Measurements from ENCODE around the gene ZNF814. TPM values are rescaled to one million over a fixed set of nuclear protein-coding genes. Genes with fewer than 3 reads are reported as not detected.
"Not testable (repeated sequence)": the region's sequence is repeated elsewhere in the genome, so short reads cannot be mapped to it uniquely, and the experiment has no call there.

ZNF814 gene
- total RNA-seq, 1 experiment from 2014 or later: 8.6 TPM

GRCh38 chr19:57821501-57821900 is 67.3 kb downstream of the ZNF814 start:
- Histone ChIP-seq H4K20me1 (ENCODE audit: insufficient read depth) (peaks cover 16% of the 10 kb centered on the region), H3K79me2 (ENCODE audit: low read depth) (peaks cover 68% of the 10 kb centered on the region), H3K36me3 (ENCODE audit: low read depth) (peaks cover 19% of the 10 kb centered on the region), H3K4me1 (replicated peaks; ENCODE audit: insufficient read depth) (peaks cover 16% of the 10 kb centered on the region)
- H3K4me2 ChIP-seq; H3K9me3 ChIP-seq (ENCODE audit: insufficient read depth, low read depth); H3K4me3 ChIP-seq; CTCF ChIA-PET; intact Hi-C loops (cut with micrococcal nuclease; ENCODE audit: unreplicated experiment); DNase-seq; H3F3A ChIP-seq (ENCODE audit: insufficient read depth, low read depth); H3K9me2 ChIP-seq (ENCODE audit: insufficient read depth); BruUV-seq (replicated peaks); POLR2A ChIA-PET (ENCODE audit: unreplicated experiment); H2AFZ ChIP-seq; H3K27me3 ChIP-seq (ENCODE audit: insufficient read depth, low read depth); H3K27ac ChIP-seq: not testable (repeated sequence)

DNA sequence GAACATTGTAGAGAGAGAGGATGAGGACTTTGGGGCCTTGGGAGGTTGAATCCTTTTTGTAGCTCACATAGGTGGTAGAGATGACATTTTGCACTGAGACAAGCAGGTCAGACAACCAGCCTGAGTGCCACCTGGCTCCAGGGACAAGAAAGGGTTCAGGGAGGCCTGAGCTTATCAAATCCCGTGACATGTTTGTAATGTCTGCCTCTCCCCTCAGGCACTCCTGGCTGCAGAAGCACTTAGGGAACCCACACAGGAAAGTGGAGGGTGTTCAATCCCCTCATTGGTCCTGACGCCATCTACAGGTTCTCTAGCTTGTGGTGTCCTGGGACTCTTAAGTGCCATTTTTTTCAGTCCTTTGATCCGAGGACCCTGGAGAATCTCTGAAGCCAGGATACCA is 67.7 kb downstream of the ZNF814 start:
- peaks cover 17% of the 10 kb centered on the region for H3K36me3 ChIP-seq (ENCODE audit: low read depth)
- peaks cover 16% of the 10 kb centered on the region for H3K4me1 ChIP-seq (replicated peaks; ENCODE audit: insufficient read depth)
- BruUV-seq (replicated peaks); H3K27ac ChIP-seq; H2AFZ ChIP-seq; H3K9me2 ChIP-seq (ENCODE audit: insufficient read depth); H3K27me3 ChIP-seq (ENCODE audit: insufficient read depth, low read depth); H3K9me3 ChIP-seq (ENCODE audit: insufficient read depth, low read depth); DNase-seq; intact Hi-C loops (cut with micrococcal nuclease; ENCODE audit: unreplicated experiment); CTCF ChIA-PET; POLR2A ChIA-PET (ENCODE audit: unreplicated experiment); H3F3A ChIP-seq (ENCODE audit: insufficient read depth, low read depth): not testable (repeated sequence)
- peak overlapping the region; percentile 82; the same call in 1 of the 2 replicates for H3K4me3 ChIP-seq
- H3K79me2 ChIP-seq (ENCODE audit: low read depth): peaks cover 64% of the 10 kb centered on the region
- peak overlapping the region; percentile 94 for H3K4me2 ChIP-seq
- H4K20me1 ChIP-seq (ENCODE audit: insufficient read depth): peaks cover 16% of the 10 kb centered on the region

GRCh38 chr19:57820599-57820998 is 68.2 kb downstream of the ZNF814 start:
- peak overlapping the region; percentile 82 for H3K4me3 ChIP-seq
- no peaks in the 10 kb centered on the region for H3K9me2 ChIP-seq (ENCODE audit: insufficient read depth)
- H4K20me1 ChIP-seq (ENCODE audit: insufficient read depth): peaks cover 16% of the 10 kb centered on the region
- peaks cover 15% of the 10 kb centered on the region for H3K36me3 ChIP-seq (ENCODE audit: low read depth)
- BruUV-seq (replicated peaks): no TSS peak
- peaks cover 16% of the 10 kb centered on the region for H3K4me1 ChIP-seq (replicated peaks; ENCODE audit: insufficient read depth)
- H2AFZ ChIP-seq: no peak overlapping the region
- H3F3A ChIP-seq (ENCODE audit: insufficient read depth, low read depth): peaks cover 4% of the 10 kb centered on the region; the same call in 1 of the 2 replicates
- H3K27me3 ChIP-seq (ENCODE audit: insufficient read depth, low read depth): no peaks in the 10 kb centered on the region
- DNase-seq: no peak
- H3K4me2 ChIP-seq: peak overlapping the region; percentile 94
- intact Hi-C loops (cut with micrococcal nuclease; ENCODE audit: unreplicated experiment): no loop called here
- H3K79me2 ChIP-seq (ENCODE audit: low read depth): peaks cover 59% of the 10 kb centered on the region
- CTCF ChIA-PET: no interaction called here
- no peak for TF ChIP-seq EZH2 (IDR thresholded peaks at IDR 0.05; ENCODE audit: low read depth)
- TF ChIP-seq, protein P1, sequence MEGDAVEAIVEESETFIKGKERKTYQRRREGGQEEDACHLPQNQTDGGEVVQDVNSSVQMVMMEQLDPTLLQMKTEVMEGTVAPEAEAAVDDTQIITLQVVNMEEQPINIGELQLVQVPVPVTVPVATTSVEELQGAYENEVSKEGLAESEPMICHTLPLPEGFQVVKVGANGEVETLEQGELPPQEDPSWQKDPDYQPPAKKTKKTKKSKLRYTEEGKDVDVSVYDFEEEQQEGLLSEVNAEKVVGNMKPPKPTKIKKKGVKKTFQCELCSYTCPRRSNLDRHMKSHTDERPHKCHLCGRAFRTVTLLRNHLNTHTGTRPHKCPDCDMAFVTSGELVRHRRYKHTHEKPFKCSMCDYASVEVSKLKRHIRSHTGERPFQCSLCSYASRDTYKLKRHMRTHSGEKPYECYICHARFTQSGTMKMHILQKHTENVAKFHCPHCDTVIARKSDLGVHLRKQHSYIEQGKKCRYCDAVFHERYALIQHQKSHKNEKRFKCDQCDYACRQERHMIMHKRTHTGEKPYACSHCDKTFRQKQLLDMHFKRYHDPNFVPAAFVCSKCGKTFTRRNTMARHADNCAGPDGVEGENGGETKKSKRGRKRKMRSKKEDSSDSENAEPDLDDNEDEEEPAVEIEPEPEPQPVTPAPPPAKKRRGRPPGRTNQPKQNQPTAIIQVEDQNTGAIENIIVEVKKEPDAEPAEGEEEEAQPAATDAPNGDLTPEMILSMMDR (conservative IDR thresholded peaks at IDR 0.05): no peak
- no peaks in the 10 kb centered on the region for H3K9me3 ChIP-seq (ENCODE audit: insufficient read depth, low read depth)
- POLR2A ChIA-PET (ENCODE audit: unreplicated experiment): no interaction called here
- no peak overlapping the region for H3K27ac ChIP-seq

- Histone ChIP-seq H3F3A (ENCODE audit: insufficient read depth, low read depth) (peaks cover 4% of the 10 kb centered on the region; the same call in 1 of the 2 replicates), H3K36me3 (ENCODE audit: low read depth) (peaks cover 15% of the 10 kb centered on the region), H3K4me1 (replicated peaks; ENCODE audit: insufficient read depth) (peaks cover 23% of the 10 kb centered on the region), H3K9me2 (ENCODE audit: insufficient read depth) (no peaks in the 10 kb centered on the region), H3K9me3 (ENCODE audit: insufficient read depth, low read depth) (no peaks in the 10 kb centered on the region), H3K27ac (peak overlapping the region; percentile 56), H2AFZ (peak overlapping the region; percentile 82), H3K4me2 (peak overlapping the region; percentile 94), H3K4me3 (peak overlapping the region; percentile 82), H3K79me2 (ENCODE audit: low read depth) (peaks cover 49% of the 10 kb centered on the region), H3K27me3 (ENCODE audit: insufficient read depth, low read depth) (no peaks in the 10 kb centered on the region), H4K20me1 (ENCODE audit: insufficient read depth) (peaks cover 7% of the 10 kb centered on the region)
- intact Hi-C loops (cut with micrococcal nuclease; ENCODE audit: unreplicated experiment): loop anchor here (1.0 to 5.0 kb wide), 2 partner anchors 73 to 137 kb away; partner anchors contain the start of genes ZNF551 and ZNF776
- ChIA-PET POLR2A (ENCODE audit: unreplicated experiment) (interaction anchor here (0.6 to 1.3 kb wide), 9 partner anchors 16 to 408 kb away, joined by 3 to 28 read pairs (median 8); partner anchors contain the start of genes ZNF274 and ZNF417), CTCF (interaction anchor here (0.6 kb wide), 1 partner anchor 18 kb away, joined by 5 read pairs; no protein-coding TSS in a partner anchor)
- TF ChIP-seq EZH2 (IDR thresholded peaks at IDR 0.05; ENCODE audit: low read depth): no peak
- TF ChIP-seq, protein P1 (conservative IDR thresholded peaks at IDR 0.05): no peak; the same call in 1 of the 2 replicates
- DNase-seq: peak; percentile 87 to 97
- BruUV-seq (replicated peaks): TSS peak; percentile 35
These were observed 69.2 kb downstream of the ZNF814 start for GRCh38 chr19:57819475-57820148.

Data from PC-9 (cell line).